ENCODE results near the gene LDB2.

Gene LDB2

GRCh38 chr4:16775411-16776154 lies 122.9 kb downstream of the LDB2 start:
- Histone ChIP-seq H3K27me3 (ENCODE audit: control insufficient read depth, insufficient read depth, low read length) (no peaks in the 10 kb centered on the region), H3K9me3 (ENCODE audit: control insufficient read depth, low read length) (no peaks in the 10 kb centered on the region), H3K4me2 (ENCODE audit: low read length) (no peak overlapping the region), H2AFZ (no peak overlapping the region), H3K79me2 (no peaks in the 10 kb centered on the region), H3K36me3 (ENCODE audit: control insufficient read depth, insufficient read depth, low read length) (no peaks in the 10 kb centered on the region), H3K4me1 (no peaks in the 10 kb centered on the region), H3K4me3 (ENCODE audit: low read depth, low read length) (no peak overlapping the region), H3K9ac (no peak overlapping the region), H3K27ac (no peak overlapping the region)
- no peak for TF ChIP-seq CTCF (IDR thresholded peaks at IDR 0.05)

- H3K79me2 ChIP-seq, result no peaks in the 10 kb centered on the region
- no peak overlapping the region for H3K27ac ChIP-seq
- H3K9ac ChIP-seq, result no peak overlapping the region
- H3K4me2 ChIP-seq (ENCODE audit: low read length), result no peak overlapping the region
- H3K4me3 ChIP-seq (ENCODE audit: low read depth, low read length), result no peak overlapping the region
- H3K27me3 ChIP-seq (ENCODE audit: control insufficient read depth, insufficient read depth, low read length), result no peaks in the 10 kb centered on the region
- no peaks in the 10 kb centered on the region for H3K4me1 ChIP-seq
- H2AFZ ChIP-seq, result no peak overlapping the region
- no peaks in the 10 kb centered on the region for H3K9me3 ChIP-seq (ENCODE audit: control insufficient read depth, low read length)
- TF ChIP-seq CTCF (IDR thresholded peaks at IDR 0.05), result no peak
- H3K36me3 ChIP-seq (ENCODE audit: control insufficient read depth, insufficient read depth, low read length), result no peaks in the 10 kb centered on the region
Measured at GRCh38 chr4:16772366-16772850, 126.0 kb downstream of the LDB2 start.

GRCh38 chr4:16770710-16771285 lies 127.6 kb downstream of the LDB2 start:
- no peak overlapping the region for H3K27ac ChIP-seq

GRCh38 chr4:16767861-16768260 lies 130.6 kb downstream of the LDB2 start:
- no peak overlapping the region for H3K4me2 ChIP-seq (ENCODE audit: low read length)
- H3K4me3 ChIP-seq (ENCODE audit: low read depth, low read length), result no peak overlapping the region
- no peak overlapping the region for H3K27ac ChIP-seq
- H3K27me3 ChIP-seq (ENCODE audit: control insufficient read depth, insufficient read depth, low read length), result no peaks in the 10 kb centered on the region
- H3K9me3 ChIP-seq (ENCODE audit: control insufficient read depth, low read length), result no peaks in the 10 kb centered on the region
- no peak overlapping the region for H3K9ac ChIP-seq
- no peaks in the 10 kb centered on the region for H3K4me1 ChIP-seq
- H3K79me2 ChIP-seq, result no peaks in the 10 kb centered on the region
- TF ChIP-seq CTCF (IDR thresholded peaks at IDR 0.05), result no peak
- H3K36me3 ChIP-seq (ENCODE audit: control insufficient read depth, insufficient read depth, low read length), result no peaks in the 10 kb centered on the region
- H2AFZ ChIP-seq, result no peak overlapping the region

More at GRCh38 chr4:16770710-16771285, 127.6 kb downstream of the LDB2 start:
- H3K9ac ChIP-seq, result no peak overlapping the region
- no peak overlapping the region for H3K4me3 ChIP-seq (ENCODE audit: low read depth, low read length)
- no peaks in the 10 kb centered on the region for H3K4me1 ChIP-seq
- H3K4me2 ChIP-seq (ENCODE audit: low read length), result no peak overlapping the region
- TF ChIP-seq CTCF (IDR thresholded peaks at IDR 0.05), result no peak
- no peaks in the 10 kb centered on the region for H3K79me2 ChIP-seq
- no peaks in the 10 kb centered on the region for H3K36me3 ChIP-seq (ENCODE audit: control insufficient read depth, insufficient read depth, low read length)
- no peak overlapping the region for H2AFZ ChIP-seq
- no peaks in the 10 kb centered on the region for H3K27me3 ChIP-seq (ENCODE audit: control insufficient read depth, insufficient read depth, low read length)
- no peaks in the 10 kb centered on the region for H3K9me3 ChIP-seq (ENCODE audit: control insufficient read depth, low read length)
